Lung (tissue), 12 donors: ENCODE data around the gene DLG2. TPM values are rescaled to one million over a fixed set of nuclear protein-coding genes. Genes with fewer than 3 reads are reported as not detected.

ENCODE experiments used
- ATAC-seq: fragments of 200-7000 bp; cut with Tn5 transposase; one replicate; pipeline ENCODE4 v1.9.1; 2020; ENCODE audit warnings: moderate number of reproducible peaks; ENCODE audit not compliant: insufficient read depth, low FRiP score
- DNase-seq, 3 donors: peaks; one replicate each; pipeline ENCODE4 v3.0.0-alpha.2; 2013 to 2017
- H3K27ac ChIP-seq, 2 donors: one replicate each; pipeline ENCODE4 v1.5.1; 2013; ENCODE audit warnings: mild to moderate bottlenecking in 2 of 2, moderate library complexity in 2 of 2, control low read depth in 1 of 2, inconsistent platforms in 1 of 2, low read depth in 1 of 2, low read length in 1 of 2
- H3K27me3 ChIP-seq, 3 donors: one replicate each; pipeline ENCODE4 v1.5.1; 2013; ENCODE audit warnings: low read length in 2 of 3; ENCODE audit not compliant: control insufficient read depth in 3 of 3, insufficient read depth in 3 of 3
- H3K36me3 ChIP-seq, 4 donors: one replicate each; pipeline ENCODE4 v1.5.1; 2013; ENCODE audit warnings: low read length in 4 of 4, mild to moderate bottlenecking in 1 of 4, moderate library complexity in 1 of 4; ENCODE audit not compliant: control insufficient read depth in 4 of 4, insufficient read depth in 4 of 4
- H3K4me1 ChIP-seq, 5 donors: one replicate each; pipeline ENCODE4 v1.5.1; 2013; ENCODE audit warnings: low read length in 5 of 5, mild to moderate bottlenecking in 2 of 5, moderate library complexity in 1 of 5; ENCODE audit not compliant: control insufficient read depth in 5 of 5, insufficient read depth in 5 of 5
- H3K4me3 ChIP-seq: one replicate; pipeline ENCODE4 v1.5.1; 2013; ENCODE audit warnings: mild to moderate bottlenecking, control low read depth, moderate library complexity
- H3K9ac ChIP-seq, 2 donors: one replicate each; pipeline ENCODE4 v1.5.1; 2013; ENCODE audit warnings: low read length in 2 of 2, control low read depth in 1 of 2; ENCODE audit not compliant: insufficient read depth in 1 of 2
- H3K9me3 ChIP-seq, 4 donors: one replicate each; pipeline ENCODE4 v1.5.1; 2013; ENCODE audit warnings: low read length in 3 of 4, mild to moderate bottlenecking in 1 of 4, moderate library complexity in 1 of 4; ENCODE audit not compliant: control insufficient read depth in 4 of 4, insufficient read depth in 3 of 4
- WGBS, 2 donors: extraction: QIAGEN DNeasy Blood & Tissue Kit; methylation state at CpG; one replicate each; pipeline ENCODE4 v1.1.7; 2013; 5-methylcytosine and 5-hydroxymethylcytosine counted together
- polyA plus RNA-seq, 2 donors: library from polyadenylated mRNA; stranded (reverse); fragments of 200-250 nt; gene quantifications; one replicate each; pipeline ENCODE4 v1.2.1, GENCODE V29; 2013
- total RNA-seq, 2 donors: library from RNA; depleted of rRNA in 1 of 2; stranded (reverse); fragments of >200 nt in 1 of 2; gene quantifications; one replicate each; pipeline ENCODE4 v1.2.1, GENCODE V29; 2014 to 2021
- TF ChIP-seq, protein P1 (sequence below): IDR thresholded peaks from 2 replicates; pipeline ENCODE4 v1.5.1; 2012; ENCODE audit warnings: mild to moderate bottlenecking; ENCODE audit errors: control extremely low read depth, extremely low read depth
- donor health status: control.
- donor health status: control.
- donor health status: Bipolar disorder and iron deficiency.
- donor health status: healthy.
- donor health status: DM: yes; HTN: yes; CAD: no.

The DLG2 gene
- total and polyA plus RNA-seq, 4 donors: 0.32 to 24.1 (median 5.4) TPM

DNA sequence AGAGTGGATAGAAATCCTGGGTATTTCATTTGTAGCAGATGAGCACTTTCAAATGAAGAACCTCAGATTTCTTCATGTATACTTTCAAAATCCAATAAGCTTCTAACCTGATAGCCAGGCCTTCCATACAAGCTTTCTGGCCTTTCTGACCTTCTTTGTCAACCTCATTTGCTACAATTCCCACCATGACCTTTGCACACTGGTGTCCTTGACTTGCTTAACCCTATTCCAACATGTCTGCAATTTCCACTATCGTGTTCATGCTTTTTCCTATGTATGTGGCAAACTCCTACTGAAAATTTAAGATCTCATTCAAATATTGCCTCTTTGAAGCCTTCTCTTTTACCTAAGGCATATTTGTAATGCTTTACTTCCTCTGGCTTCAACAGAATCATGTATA lies 2098.9 kb downstream of the DLG2 start:
- Histone ChIP-seq H3K4me1 (peaks cover 0 to 12% (median 6%) of the 10 kb centered on the region in 5 donors), H3K9ac (no peak overlapping the region), H3K27ac (no peak overlapping the region), H3K4me3 (no peak overlapping the region), H3K27me3 (no peaks in the 10 kb centered on the region), H3K9me3 (no peaks in the 10 kb centered on the region), H3K36me3 (no peaks in the 10 kb centered on the region)
- no peak for DNase-seq
- TF ChIP-seq, protein P1, sequence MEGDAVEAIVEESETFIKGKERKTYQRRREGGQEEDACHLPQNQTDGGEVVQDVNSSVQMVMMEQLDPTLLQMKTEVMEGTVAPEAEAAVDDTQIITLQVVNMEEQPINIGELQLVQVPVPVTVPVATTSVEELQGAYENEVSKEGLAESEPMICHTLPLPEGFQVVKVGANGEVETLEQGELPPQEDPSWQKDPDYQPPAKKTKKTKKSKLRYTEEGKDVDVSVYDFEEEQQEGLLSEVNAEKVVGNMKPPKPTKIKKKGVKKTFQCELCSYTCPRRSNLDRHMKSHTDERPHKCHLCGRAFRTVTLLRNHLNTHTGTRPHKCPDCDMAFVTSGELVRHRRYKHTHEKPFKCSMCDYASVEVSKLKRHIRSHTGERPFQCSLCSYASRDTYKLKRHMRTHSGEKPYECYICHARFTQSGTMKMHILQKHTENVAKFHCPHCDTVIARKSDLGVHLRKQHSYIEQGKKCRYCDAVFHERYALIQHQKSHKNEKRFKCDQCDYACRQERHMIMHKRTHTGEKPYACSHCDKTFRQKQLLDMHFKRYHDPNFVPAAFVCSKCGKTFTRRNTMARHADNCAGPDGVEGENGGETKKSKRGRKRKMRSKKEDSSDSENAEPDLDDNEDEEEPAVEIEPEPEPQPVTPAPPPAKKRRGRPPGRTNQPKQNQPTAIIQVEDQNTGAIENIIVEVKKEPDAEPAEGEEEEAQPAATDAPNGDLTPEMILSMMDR: no peak
- 94% methylated on average over 1 of the region's 1 CpG for WGBS, 2 donors
- no peak for ATAC-seq

DNA sequence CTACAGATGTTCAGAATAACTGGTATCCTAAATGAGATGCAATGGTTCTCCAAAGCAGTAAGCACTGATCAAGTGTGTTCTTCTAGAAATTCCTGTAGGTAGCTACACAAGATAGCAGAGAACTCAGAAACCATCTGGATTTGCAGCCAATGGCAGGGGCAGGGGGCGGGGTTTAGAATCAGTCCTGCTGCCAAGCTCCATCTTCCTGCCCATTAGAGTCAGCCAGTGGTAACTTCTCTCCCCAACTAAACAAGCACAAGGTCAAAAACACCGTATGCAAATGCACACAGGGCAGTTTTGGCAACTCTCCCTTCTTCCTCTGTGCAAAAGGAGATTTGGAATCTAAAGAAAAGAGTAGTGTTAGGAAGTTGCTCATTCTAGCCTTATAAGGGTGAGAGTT lies 2103.5 kb downstream of the DLG2 start:
- no peaks in the 10 kb centered on the region for H3K9me3 ChIP-seq
- H3K4me3 ChIP-seq: no peak overlapping the region
- WGBS, 2 donors: 68 to 74% methylated on average over 2 of the region's 2 CpGs
- no peak for ATAC-seq
- H3K27me3 ChIP-seq: no peaks in the 10 kb centered on the region
- H3K9ac ChIP-seq: no peak overlapping the region
- DNase-seq: no peak
- H3K36me3 ChIP-seq: no peaks in the 10 kb centered on the region
- H3K4me1 ChIP-seq: peaks cover 0 to 6% (median 5%) of the 10 kb centered on the region in 5 donors
- TF ChIP-seq, protein P1: no peak
- H3K27ac ChIP-seq: no peak overlapping the region

DNA sequence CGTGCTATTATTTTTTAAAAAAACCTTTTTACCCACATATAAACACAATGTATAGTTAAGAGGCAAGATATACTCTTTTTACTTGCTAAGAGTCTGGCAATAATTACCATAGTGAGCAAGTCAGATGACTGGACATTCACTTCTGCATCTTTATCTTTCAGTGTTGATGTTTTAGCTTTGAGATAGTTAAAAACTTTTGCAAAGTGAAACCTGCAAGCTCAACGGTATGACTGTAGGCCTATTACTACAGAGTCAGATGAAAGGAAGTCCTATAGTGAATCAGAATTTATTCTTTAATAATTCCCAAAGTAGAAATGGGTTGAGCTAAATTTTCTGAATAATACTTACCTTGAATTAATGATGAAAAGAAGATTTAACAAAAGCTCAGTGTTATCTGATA lies 2104.2 kb downstream of the DLG2 start:
- Histone ChIP-seq H3K9me3 (peaks cover 0 to 4% (median 0%) of the 10 kb centered on the region in 4 donors), H3K27ac (no peak overlapping the region), H3K27me3 (no peaks in the 10 kb centered on the region), H3K9ac (no peak overlapping the region), H3K4me3 (no peak overlapping the region), H3K4me1 (peaks cover 0 to under 1% (median 0%) of the 10 kb centered on the region in 5 donors), H3K36me3 (no peaks in the 10 kb centered on the region)
- TF ChIP-seq, protein P1: no peak
- DNase-seq: no peak
- no peak for ATAC-seq
- 63 to 77% methylated on average over 2 of the region's 2 CpGs for WGBS, 2 donors
